H1 (cell line): Measurements from ENCODE around the gene FGF19. TPM values are rescaled to one million over a fixed set of nuclear protein-coding genes. Genes with fewer than 3 reads are reported as not detected.

Experiments used
- ASH2L ChIP-seq: fragments of 200-600, 300-600 bp; sonication (generic); IDR thresholded peaks from one replicate; pipeline ENCODE4 v1.7.1; 2017; ENCODE audit warnings: low read length
- BCL11A ChIP-seq, 2 experiments: IDR thresholded peaks; one replicate each; pipeline ENCODE4 v1.6.1; 2011; ENCODE audit warnings: low read depth in 2 of 2, low read length in 2 of 2, mild to moderate bottlenecking in 2 of 2
- CREB1 ChIP-seq: IDR thresholded peaks from 2 replicates; pipeline ENCODE4 v1.6.1; 2012; ENCODE audit warnings: inconsistent platforms
- RXRA ChIP-seq: IDR thresholded peaks from 2 replicates; pipeline ENCODE4 v1.6.1; 2011; ENCODE audit warnings: low read depth, mild to moderate bottlenecking, low read length, moderate library complexity; ENCODE audit not compliant: insufficient read depth
- polyA plus RNA-seq, 7 experiments: library from polyadenylated mRNA; depleted of rRNA in 3 of 7; stranded (reverse) in 5 of 7; unstranded in 2 of 7; fragments of >200 nt in 5 of 7; fragments of 200-250 nt in 2 of 7; gene quantifications; 1 replicate in 5 of 7; 2 replicates in 1 of 7; 4 replicates in 1 of 7; pipeline versions ENCODE4 v1.2.1 to v1.2.3, GENCODE V29; 2011 to 2013; ENCODE audit warnings: missing spikeins in 2 of 7, mixed read lengths in 2 of 7
- total RNA-seq: library from RNA; stranded (reverse); fragmentation: NEBNext Ultra II Directional; extraction: Animal tissue kit (Norgen Biotek cat#: 25700); gene quantifications from 2 replicates; pipeline ENCODE4 v1.2.1, GENCODE V29; 2021

The FGF19 gene
- total and polyA plus RNA-seq, 2 of the 8 experiments (the other 6 are each of a cell fraction or from before 2014, with no cell fraction given) = 9.6 to 14.8 TPM

- TF ChIP-seq ASH2L (no peak), BCL11A (IDR thresholded peaks at IDR 0.05; ENCODE audit: low read depth in 2 of 2, low read length in 2 of 2) (no peak), CREB1 (no peak), RXRA (no peak)
Observed at GRCh38 chr11:69656536-69657455, 47.0 kb downstream of the FGF19 start (continued).
